Endothelial cell of umbilical vein (primary cell): ENCODE results near the gene SNRPA. TPM values are rescaled to one million over a fixed set of nuclear protein-coding genes. Genes with fewer than 3 reads are reported as not detected.

Experiments
- BruUV-seq: library from RNA; stranded (reverse); fragments of 400-500 nt; replicated peaks from 2 replicates; lab custom pipeline; 2021; lab: Mats Ljungman, UMichigan
- CTCF ChIA-PET: fragments of 300-600, 350-600 bp; sonication (Branson Sonifier 250); formaldehyde crosslinking; loops from one replicate; lab custom pipeline; 2021; ENCODE audit warnings: antibody characterized with exemption, inconsistent platforms; lab: Charles Lee
- POLR2A ChIA-PET: fragments of 300-600, 350-600 bp; sonication (Branson Sonifier 250); formaldehyde crosslinking; loops from one replicate; lab custom pipeline; 2021; ENCODE audit warnings: antibody characterized with exemption, inconsistent platforms; lab: Charles Lee
- DNase-seq: peaks from one replicate; pipeline ENCODE4 v3.0.0-alpha.2; 2011; ENCODE audit warnings: low read depth, low spot score
- FAIRE-seq: peaks from 2 replicates; lab custom pipeline; 2011; peaks lifted over from hg19 to GRCh38; lab: Jason Lieb, UNC
- H2AFZ ChIP-seq: 2 replicates; pipeline ENCODE4 v1.6.0; 2012; ENCODE audit warnings: low read depth, low read length, control low read depth, inconsistent platforms
- H3K27ac ChIP-seq: 2 replicates; pipeline ENCODE4 v1.5.1; 2011; ENCODE audit warnings: low read depth, mild to moderate bottlenecking, control low read depth, low read length, moderate library complexity; ENCODE audit not compliant: insufficient read depth
- H3K27me3 ChIP-seq, 2 experiments: 2 replicates each; pipeline versions ENCODE4 v1.6.0 to v1.6.1; 2011; ENCODE audit warnings: low read length in 2 of 2, mixed read lengths in 1 of 2; ENCODE audit not compliant: control insufficient read depth in 2 of 2, insufficient read depth in 2 of 2
- H3K36me3 ChIP-seq, 2 experiments: 2 replicates in 1 of 2; 3 replicates in 1 of 2; pipeline ENCODE4 v1.5.1; 2011; ENCODE audit warnings: low read length in 2 of 2, mild to moderate bottlenecking in 1 of 2, moderate library complexity in 1 of 2; ENCODE audit not compliant: control insufficient read depth in 2 of 2, insufficient read depth in 2 of 2; ENCODE audit errors: extremely low read depth in 1 of 2
- H3K4me1 ChIP-seq: 3 replicates; pipeline ENCODE4 v1.5.1; 2011; ENCODE audit warnings: mild to moderate bottlenecking, low read length; ENCODE audit not compliant: control insufficient read depth, insufficient read depth; ENCODE audit errors: extremely low read depth
- H3K4me2 ChIP-seq: 2 replicates; pipeline ENCODE4 v1.6.1; 2011; ENCODE audit warnings: low read length, control low read depth, mixed read lengths; ENCODE audit not compliant: insufficient read depth
- H3K4me3 ChIP-seq, 3 experiments: fragments of 200-600 bp in 1 of 3; sonication (generic), shearing (Covaris generic) in 1 of 3; replicated peaks in 1 of 3; 2 replicates each; pipeline ENCODE4 v1.5.1; 2011 to 2016; ENCODE audit warnings: control low read depth in 3 of 3, low read length in 3 of 3, mild to moderate bottlenecking in 2 of 3, inconsistent platforms in 1 of 3, low read depth in 1 of 3, moderate library complexity in 1 of 3; ENCODE audit not compliant: insufficient read depth in 1 of 3
- H3K79me2 ChIP-seq: 2 replicates; pipeline ENCODE4 v1.6.0; 2012; ENCODE audit warnings: low read length, inconsistent platforms; ENCODE audit not compliant: control insufficient read depth, insufficient read depth
- H3K9ac ChIP-seq: replicated peaks from 2 replicates; pipeline ENCODE3; 2011; ENCODE audit warnings: low read length, control low read depth; ENCODE audit not compliant: insufficient read depth; ENCODE audit errors: extremely low read depth
- H3K9me1 ChIP-seq: replicated peaks from 3 replicates; pipeline ENCODE4 v1.6.0; 2011; ENCODE audit warnings: mild to moderate bottlenecking, low read length; ENCODE audit not compliant: control insufficient read depth, insufficient read depth; ENCODE audit errors: extremely low read depth
- H3K9me3 ChIP-seq: replicated peaks from 2 replicates; pipeline ENCODE4 v1.5.1; 2012; ENCODE audit warnings: low read length, inconsistent platforms; ENCODE audit not compliant: control insufficient read depth, insufficient read depth
- H4K20me1 ChIP-seq: replicated peaks from 2 replicates; pipeline ENCODE3; 2011; ENCODE audit warnings: mild to moderate bottlenecking, low read length; ENCODE audit not compliant: control insufficient read depth, insufficient read depth; ENCODE audit errors: extremely low read depth
- CTCF ChIP-seq, 2 donors: IDR thresholded peaks; 1 replicate in 1 of 2; 2 replicates in 1 of 2; pipeline ENCODE4 v1.5.1; 2011; ENCODE audit warnings: low read length in 2 of 2, mild to moderate bottlenecking in 2 of 2, moderate library complexity in 2 of 2, control low read depth in 1 of 2, inconsistent platforms in 1 of 2, low read depth in 1 of 2; ENCODE audit not compliant: insufficient read depth in 1 of 2; ENCODE audit errors: extremely low read depth in 1 of 2
- EZH2 ChIP-seq: IDR thresholded peaks from 2 replicates; pipeline ENCODE4 v1.6.1; 2012; ENCODE audit warnings: borderline replicate concordance, low read depth, mild to moderate bottlenecking, moderate library complexity, low read length, inconsistent platforms; ENCODE audit not compliant: severe bottlenecking
- JUN ChIP-seq: IDR thresholded peaks from 2 replicates; pipeline ENCODE4 v1.6.1; 2011; ENCODE audit warnings: borderline replicate concordance, low read depth; ENCODE audit not compliant: insufficient read length, insufficient read depth
- MAX ChIP-seq: IDR thresholded peaks from 2 replicates; pipeline ENCODE4 v1.6.1; 2011; ENCODE audit not compliant: insufficient read depth, insufficient read length
- POLR2A ChIP-seq: IDR thresholded peaks from 2 replicates; pipeline ENCODE4 v1.6.1; 2012; ENCODE audit warnings: low read depth, mild to moderate bottlenecking, control low read depth, low read length
- POLR2AphosphoS5 ChIP-seq: IDR thresholded peaks from 2 replicates; pipeline ENCODE4 v1.6.1; 2012; ENCODE audit warnings: low read depth, mild to moderate bottlenecking, control low read depth, low read length, moderate library complexity; ENCODE audit not compliant: insufficient read depth
- dilution Hi-C: fragments of 300-500 bp; cut with MboI; formaldehyde crosslinking; loops from one replicate; pipeline ENCODE4 v1.15.0; 2019; ENCODE audit warnings: low sequenced_read_pairs; ENCODE audit not compliant: extremely low pct_ligation_motif_present
- intact Hi-C: fragments of 100-400 bp; cut with micrococcal nuclease; formaldehyde crosslinking; loops from one replicate; pipeline ENCODE4 v1.10.0; 2022
- polyA plus RNA-seq, 4 experiments: library from polyadenylated mRNA; depleted of rRNA in 3 of 4; stranded (reverse) in 3 of 4; unstranded in 1 of 4; fragments of >200 nt; gene quantifications; 2 replicates each; pipeline versions ENCODE4 v1.2.1 to v1.2.3, GENCODE V29; 2011 to 2012; ENCODE audit warnings: missing spikeins in 1 of 4
- total RNA-seq: library from RNA; stranded (reverse); gene quantifications from 2 replicates; pipeline ENCODE4 v1.2.3, GENCODE V29; 2021

SNRPA gene
- total and polyA plus RNA-seq, 2 donors (not counting 3 experiments of a cell fraction or from before 2014, with no cell fraction given) = 84.6 to 131 TPM

GRCh38 chr19:40808021-40808325 lies 57.0 kb downstream of the SNRPA start:
- Histone ChIP-seq H3K36me3 (peaks cover 9 to 33% of the 10 kb centered on the region in 2 experiments), H3K27me3 (peaks cover 0 to 3% of the 10 kb centered on the region in 2 experiments), H3K9ac (no peak overlapping the region), H3K9me1 (no peaks in the 10 kb centered on the region), H3K4me1 (peaks cover 51% of the 10 kb centered on the region), H2AFZ (no peak overlapping the region), H3K4me2 (no peak overlapping the region), H3K27ac (no peak overlapping the region), H3K4me3 (no peak overlapping the region), H4K20me1 (no peaks in the 10 kb centered on the region), H3K9me3 (no peaks in the 10 kb centered on the region), H3K79me2 (peaks cover 51% of the 10 kb centered on the region)
- TF ChIP-seq POLR2AphosphoS5 = no peak
- no peak for TF ChIP-seq EZH2
- no peak for TF ChIP-seq CTCF (IDR thresholded peaks at IDR 0.05; ENCODE audit: extremely low read depth in 1 of 2, insufficient read depth in 1 of 2, low read depth in 1 of 2, low read length in 2 of 2)
- TF ChIP-seq POLR2A = no peak
- TF ChIP-seq JUN = no peak
- TF ChIP-seq MAX = no peak
- intact Hi-C loops (loop anchor here (10.0 kb wide), 1 partner anchor 363 kb away; the partner anchor contains the start of gene SERTAD3), dilution Hi-C loops (no loop called here)
- TSS peak; percentile 41 for BruUV-seq
- POLR2A ChIA-PET = no interaction called here
- DNase-seq = no peak
- no peak for FAIRE-seq
- CTCF ChIA-PET = interaction anchor here (1.9 to 3.9 kb wide), 7 partner anchors 9 to 145 kb away, joined by 5 to 70 read pairs (median 22); partner anchors contain the start of genes ACTMAP, COQ8B, EGLN2 and ITPKC
